ENCODE measurements around the gene GK2. TPM values are rescaled to one million over a fixed set of nuclear protein-coding genes. Genes with fewer than 3 reads are reported as not detected.

Gene GK2
- total and polyA plus RNA-seq, 2 experiments from 2014 or later: not detected

- Histone ChIP-seq H3K27ac (no peak overlapping the region), H3K9me3 (ENCODE audit: low read depth) (no peaks in the 10 kb centered on the region), H3K27me3 (no peaks in the 10 kb centered on the region), H3K4me1 (ENCODE audit: insufficient read depth) (no peaks in the 10 kb centered on the region), H3K36me3 (replicated peaks; ENCODE audit: insufficient read depth, low read depth) (no peaks in the 10 kb centered on the region), H3K4me2 (no peak overlapping the region), H4K20me1 (ENCODE audit: insufficient read depth, poor library complexity, severe bottlenecking) (no peaks in the 10 kb centered on the region), H3K79me2 (no peaks in the 10 kb centered on the region), H2AFZ (no peak overlapping the region), H3K9me2 (replicated peaks; ENCODE audit: insufficient read depth) (no peaks in the 10 kb centered on the region), H3K4me3 (no peak overlapping the region)
- no peak for DNase-seq (ENCODE audit: low spot score)
- no peak for TF ChIP-seq EZH2 (IDR thresholded peaks at IDR 0.05; ENCODE audit: borderline replicate concordance)
- no peak for TF ChIP-seq EZH2phosphoT487 (IDR thresholded peaks at IDR 0.05; ENCODE audit: low read depth, severe bottlenecking, unreplicated experiment)
- no peak for TF ChIP-seq CTCF (IDR thresholded peaks at IDR 0.05; ENCODE audit: poor library complexity)
These were observed 3.4 kb downstream of the GK2 start for GRCh38 chr4:79404666-79405065.

GRCh38 chr4:79403356-79403755 is 4.7 kb downstream of the GK2 start:
- Histone ChIP-seq H3K27me3 (no peaks in the 10 kb centered on the region), H3K9me3 (ENCODE audit: low read depth) (no peaks in the 10 kb centered on the region), H3K36me3 (replicated peaks; ENCODE audit: insufficient read depth, low read depth) (no peaks in the 10 kb centered on the region), H3K27ac (no peak overlapping the region), H3K79me2 (no peaks in the 10 kb centered on the region), H4K20me1 (ENCODE audit: insufficient read depth, poor library complexity, severe bottlenecking) (no peaks in the 10 kb centered on the region), H3K4me3 (no peak overlapping the region), H2AFZ (no peak overlapping the region), H3K9me2 (replicated peaks; ENCODE audit: insufficient read depth) (no peaks in the 10 kb centered on the region), H3K4me2 (no peak overlapping the region), H3K4me1 (ENCODE audit: insufficient read depth) (no peaks in the 10 kb centered on the region)
- 100% methylated on average over 1 of the region's 1 CpG for WGBS (ENCODE audit: low lambda C conversion rate, missing lambda C conversion rate)
- no peak for DNase-seq (ENCODE audit: low spot score)
- TF ChIP-seq EZH2 (IDR thresholded peaks at IDR 0.05; ENCODE audit: borderline replicate concordance) (no peak), CTCF (IDR thresholded peaks at IDR 0.05; ENCODE audit: poor library complexity) (no peak), EZH2phosphoT487 (IDR thresholded peaks at IDR 0.05; ENCODE audit: low read depth, severe bottlenecking, unreplicated experiment) (no peak)

GRCh38 chr4:79402332-79402851 is 5.6 kb downstream of the GK2 start:
- Histone ChIP-seq H3K79me2 (no peaks in the 10 kb centered on the region), H2AFZ (no peak overlapping the region), H3K36me3 (replicated peaks; ENCODE audit: insufficient read depth, low read depth) (no peaks in the 10 kb centered on the region), H3K9me3 (ENCODE audit: low read depth) (no peaks in the 10 kb centered on the region), H3K4me3 (no peak overlapping the region), H3K4me1 (ENCODE audit: insufficient read depth) (no peaks in the 10 kb centered on the region), H3K27me3 (no peaks in the 10 kb centered on the region), H3K9me2 (replicated peaks; ENCODE audit: insufficient read depth) (no peaks in the 10 kb centered on the region), H3K27ac (no peak overlapping the region), H3K4me2 (no peak overlapping the region), H4K20me1 (ENCODE audit: insufficient read depth, poor library complexity, severe bottlenecking) (no peaks in the 10 kb centered on the region)
- no peak for DNase-seq (ENCODE audit: low spot score)
- 87% methylated on average over 1 of the region's 1 CpG for WGBS (ENCODE audit: low lambda C conversion rate, missing lambda C conversion rate)
- TF ChIP-seq EZH2 (IDR thresholded peaks at IDR 0.05; ENCODE audit: borderline replicate concordance): no peak
- TF ChIP-seq CTCF (IDR thresholded peaks at IDR 0.05; ENCODE audit: poor library complexity): no peak
- no peak for TF ChIP-seq EZH2phosphoT487 (IDR thresholded peaks at IDR 0.05; ENCODE audit: low read depth, severe bottlenecking, unreplicated experiment)

- no peaks in the 10 kb centered on the region for H3K27me3 ChIP-seq
- H3K4me1 ChIP-seq (ENCODE audit: insufficient read depth): no peaks in the 10 kb centered on the region
- H2AFZ ChIP-seq: no peak overlapping the region
- no peak overlapping the region for H3K27ac ChIP-seq
- H3K9me3 ChIP-seq (ENCODE audit: low read depth): no peaks in the 10 kb centered on the region
- TF ChIP-seq EZH2phosphoT487 (IDR thresholded peaks at IDR 0.05; ENCODE audit: low read depth, severe bottlenecking, unreplicated experiment): no peak
- no peak for TF ChIP-seq EZH2 (IDR thresholded peaks at IDR 0.05; ENCODE audit: borderline replicate concordance)
- no peak for TF ChIP-seq CTCF (IDR thresholded peaks at IDR 0.05; ENCODE audit: poor library complexity)
- H3K79me2 ChIP-seq: no peaks in the 10 kb centered on the region
- no peaks in the 10 kb centered on the region for H3K36me3 ChIP-seq (replicated peaks; ENCODE audit: insufficient read depth, low read depth)
- no peaks in the 10 kb centered on the region for H3K9me2 ChIP-seq (replicated peaks; ENCODE audit: insufficient read depth)
- 85% methylated on average over 1 of the region's 1 CpG for WGBS (ENCODE audit: low lambda C conversion rate, missing lambda C conversion rate)
- DNase-seq (ENCODE audit: low spot score): no peak
- H4K20me1 ChIP-seq (ENCODE audit: insufficient read depth, poor library complexity, severe bottlenecking): no peaks in the 10 kb centered on the region
- H3K4me2 ChIP-seq: no peak overlapping the region
- no peak overlapping the region for H3K4me3 ChIP-seq
These were observed 9.0 kb downstream of the GK2 start for GRCh38 chr4:79399076-79399475.

All from hepatocyte (in vitro differentiated cells).